Activated T-cell treated with anti-CD3 and anti-CD28 coated beads, Interleukin-2, amount 50 U/mL, for 4 hours (primary cell): ENCODE data around the gene ITGB5. TPM values are rescaled to one million over a fixed set of nuclear protein-coding genes. Genes with fewer than 3 reads are reported as not detected.

Experiments
- ATAC-seq, 2 donors: fragments of 200-7000 bp; cut with Tn5 transposase; one replicate each; pipeline ENCODE4 v1.10.0; 2021
- DNase-seq: peaks from one replicate; pipeline ENCODE4 v3.0.0-alpha.2; 2020
- H3K27me3 Mint-ChIP-seq: one replicate; pipeline ENCODE4 v1.8.0; 2021; ENCODE audit warnings: low read depth, mixed read lengths
- H3K36me3 Mint-ChIP-seq: one replicate; pipeline ENCODE4 v1.8.0; 2022; ENCODE audit warnings: mixed read lengths; ENCODE audit not compliant: insufficient read depth
- H3K4me1 Mint-ChIP-seq: one replicate; pipeline ENCODE4 v1.8.0; 2021; ENCODE audit warnings: low read depth, mixed read lengths
- H3K4me3 Mint-ChIP-seq: one replicate; pipeline ENCODE4 v1.8.0; 2021; ENCODE audit warnings: mild to moderate bottlenecking, moderate library complexity, mixed read lengths
- H3K9me3 Mint-ChIP-seq: one replicate; pipeline ENCODE4 v1.8.0; 2021; ENCODE audit warnings: mixed read lengths
- total RNA-seq, 3 donors: library from RNA; stranded (reverse); gene quantifications; one replicate each; pipeline ENCODE4 v1.2.1, GENCODE V29; 2021

ITGB5 gene
- total RNA-seq, 3 donors from 2014 or later: 0.71 to 0.87 (median 0.71) TPM

GRCh38 chr3:124768812-124769211 lies 118.4 kb downstream of the ITGB5 start:
- no peaks in the 10 kb centered on the region for H3K36me3 Mint-ChIP-seq
- DNase-seq (no peak), ATAC-seq (peak in 1 of 2 donors; percentile 47)

DNA sequence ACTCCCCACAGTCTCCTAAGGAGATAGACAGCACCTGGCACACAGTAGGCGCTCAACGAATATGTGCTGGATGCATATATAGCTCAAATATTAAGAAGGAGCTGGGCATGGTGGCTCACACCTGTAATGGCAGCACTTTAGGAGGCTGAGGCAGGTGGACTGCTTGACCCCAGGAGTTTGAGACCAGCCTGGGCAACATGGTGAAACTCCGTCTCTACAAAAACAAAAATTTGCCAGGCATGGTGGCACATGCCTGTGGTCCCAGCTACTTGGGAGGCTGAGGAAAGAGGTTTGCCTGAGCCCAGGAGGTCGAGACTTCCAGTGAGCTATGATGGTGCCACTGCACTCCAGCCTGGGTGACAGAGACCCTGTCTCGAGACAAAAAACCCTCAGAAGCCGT lies 119.5 kb downstream of the ITGB5 start:
- ATAC-seq (no peak), DNase-seq (no peak)
- peaks cover 9% of the 10 kb centered on the region for H3K27me3 Mint-ChIP-seq
- no peaks in the 10 kb centered on the region for H3K4me1 Mint-ChIP-seq
- H3K9me3 Mint-ChIP-seq: no peaks in the 10 kb centered on the region
- no peak overlapping the region for H3K4me3 Mint-ChIP-seq
- H3K36me3 Mint-ChIP-seq: no peaks in the 10 kb centered on the region

More at GRCh38 chr3:124768812-124769211, 118.4 kb downstream of the ITGB5 start:
- peaks cover 11% of the 10 kb centered on the region for H3K27me3 Mint-ChIP-seq
- no peaks in the 10 kb centered on the region for H3K9me3 Mint-ChIP-seq
- H3K4me3 Mint-ChIP-seq: no peak overlapping the region
- H3K4me1 Mint-ChIP-seq: no peaks in the 10 kb centered on the region

- Mint-ChIP-seq H3K36me3 (no peaks in the 10 kb centered on the region), H3K4me1 (no peaks in the 10 kb centered on the region), H3K27me3 (peaks cover 6% of the 10 kb centered on the region), H3K9me3 (no peaks in the 10 kb centered on the region), H3K4me3 (no peak overlapping the region)
- DNase-seq (no peak), ATAC-seq (no peak)
These were observed 119.9 kb downstream of the ITGB5 start for GRCh38 chr3:124767264-124767663.

- Mint-ChIP-seq H3K4me3 (no peak overlapping the region), H3K4me1 (peaks cover 2% of the 10 kb centered on the region), H3K36me3 (no peaks in the 10 kb centered on the region), H3K27me3 (no peaks in the 10 kb centered on the region), H3K9me3 (no peaks in the 10 kb centered on the region)
- ATAC-seq (no peak), DNase-seq (no peak)
These were observed 120.8 kb downstream of the ITGB5 start for GRCh38 chr3:124766113-124767095.

DNA sequence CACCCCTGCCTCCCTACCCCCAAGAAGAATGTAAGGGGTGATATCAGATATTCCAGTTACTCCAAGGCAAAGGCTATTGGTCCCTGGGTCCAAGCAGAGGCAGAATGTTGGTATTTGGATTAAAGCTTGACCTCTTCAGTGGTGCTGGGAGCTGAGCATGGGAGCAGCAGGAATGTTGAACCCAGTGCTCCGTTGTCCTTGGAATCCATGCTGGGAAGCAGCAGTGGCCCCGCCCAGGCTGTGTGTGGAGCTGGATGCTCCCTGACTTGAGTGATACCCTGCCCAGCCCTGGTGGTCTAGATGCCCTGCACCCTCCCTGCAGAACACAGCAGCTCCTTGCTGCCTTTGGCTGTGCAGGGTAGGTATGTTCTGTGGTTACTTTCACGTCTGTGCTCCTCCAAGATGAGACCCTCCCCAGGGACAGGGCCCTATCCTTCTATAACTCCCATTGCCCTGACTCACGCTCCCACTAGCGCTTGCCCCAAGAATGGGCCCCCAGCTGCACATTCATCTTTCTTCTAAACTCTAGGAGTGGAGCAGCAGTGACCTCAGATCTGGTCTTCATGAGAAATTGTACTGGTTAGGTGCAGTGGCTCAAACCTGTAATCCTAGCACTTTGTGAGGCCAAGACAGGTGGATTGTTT lies 121.8 kb downstream of the ITGB5 start:
- Mint-ChIP-seq H3K9me3 (no peaks in the 10 kb centered on the region), H3K4me1 (peaks cover 5% of the 10 kb centered on the region), H3K36me3 (no peaks in the 10 kb centered on the region), H3K4me3 (no peak overlapping the region), H3K27me3 (no peaks in the 10 kb centered on the region)
- DNase-seq (no peak), ATAC-seq (no peak)

DNA sequence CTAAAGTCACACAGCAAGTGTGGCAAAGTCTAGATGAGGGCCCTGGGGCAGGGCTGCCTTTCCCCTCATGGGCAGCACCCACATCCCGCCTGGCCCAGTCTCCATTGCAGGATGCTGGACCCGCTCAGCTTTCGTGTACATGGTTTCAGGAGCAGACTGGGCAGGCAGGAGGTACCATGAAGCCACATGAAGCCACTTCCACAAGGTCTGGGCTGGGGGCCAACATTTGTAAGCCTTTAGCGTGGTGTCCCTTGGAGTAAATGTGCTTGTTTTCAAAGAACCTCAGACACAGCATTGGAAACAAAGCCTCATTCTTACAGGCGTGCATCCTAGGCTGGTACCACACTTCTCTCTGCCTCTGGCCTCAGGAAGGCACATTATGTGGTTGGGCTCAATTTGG lies 122.4 kb downstream of the ITGB5 start:
- Mint-ChIP-seq H3K4me3 (no peak overlapping the region), H3K27me3 (no peaks in the 10 kb centered on the region), H3K36me3 (no peaks in the 10 kb centered on the region), H3K9me3 (no peaks in the 10 kb centered on the region), H3K4me1 (peaks cover 5% of the 10 kb centered on the region)
- ATAC-seq (no peak), DNase-seq (no peak)

GRCh38 chr3:124763644-124764358 lies 123.4 kb downstream of the ITGB5 start:
- H3K4me3 Mint-ChIP-seq: no peak overlapping the region
- no peak for ATAC-seq
- H3K9me3 Mint-ChIP-seq: no peaks in the 10 kb centered on the region
- no peaks in the 10 kb centered on the region for H3K36me3 Mint-ChIP-seq
- DNase-seq: no peak
- no peaks in the 10 kb centered on the region for H3K27me3 Mint-ChIP-seq
- peaks cover 5% of the 10 kb centered on the region for H3K4me1 Mint-ChIP-seq

DNA sequence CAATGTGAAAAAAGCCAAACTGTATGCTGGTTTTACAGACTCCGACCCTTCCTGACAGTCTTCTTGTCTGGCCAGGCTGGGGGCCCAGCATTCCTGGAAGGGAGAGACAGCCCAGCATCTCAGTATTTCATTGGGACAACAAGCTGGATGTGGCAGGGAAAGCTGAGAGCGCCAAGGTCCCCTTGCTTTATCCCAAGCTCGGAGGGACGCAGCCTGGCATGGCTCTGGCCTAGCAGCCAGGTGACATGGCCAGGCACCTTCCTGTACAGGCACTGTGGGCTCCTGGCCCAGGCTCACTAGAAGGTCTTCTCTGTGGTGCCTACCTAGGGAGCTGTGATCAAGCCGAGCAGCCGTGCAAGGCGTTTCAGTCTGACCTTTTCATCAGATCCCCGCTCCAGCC lies 124.0 kb downstream of the ITGB5 start:
- no peaks in the 10 kb centered on the region for H3K27me3 Mint-ChIP-seq
- no peak for ATAC-seq

DNA sequence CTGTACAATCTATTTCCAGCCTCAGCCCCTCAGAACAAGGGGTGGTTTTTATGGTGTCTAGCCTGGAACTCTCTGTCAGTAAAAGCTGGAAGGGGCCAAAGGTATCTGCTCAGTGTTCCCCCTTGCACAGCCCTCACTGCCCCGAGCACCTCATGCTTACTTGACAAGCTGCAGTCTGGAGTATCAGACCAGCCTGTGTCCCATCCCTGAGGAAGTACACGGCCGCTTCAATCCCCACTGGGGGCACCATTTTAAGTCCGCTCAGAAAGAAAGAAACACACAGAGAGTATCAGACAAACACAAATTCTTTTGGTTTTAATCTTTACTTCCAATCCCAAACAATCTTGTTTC lies 124.5 kb downstream of the ITGB5 start:
- Mint-ChIP-seq H3K36me3 (no peaks in the 10 kb centered on the region), H3K9me3 (no peaks in the 10 kb centered on the region), H3K27me3 (no peaks in the 10 kb centered on the region), H3K4me1 (peaks cover 5% of the 10 kb centered on the region), H3K4me3 (no peak overlapping the region)
- DNase-seq (no peak), ATAC-seq (no peak)

More for the DNA sequence above, 124.0 kb downstream of the ITGB5 start:
- H3K9me3 Mint-ChIP-seq: no peaks in the 10 kb centered on the region
- peaks cover 5% of the 10 kb centered on the region for H3K4me1 Mint-ChIP-seq
- no peaks in the 10 kb centered on the region for H3K36me3 Mint-ChIP-seq
- DNase-seq: no peak
- H3K4me3 Mint-ChIP-seq: no peak overlapping the region

DNA sequence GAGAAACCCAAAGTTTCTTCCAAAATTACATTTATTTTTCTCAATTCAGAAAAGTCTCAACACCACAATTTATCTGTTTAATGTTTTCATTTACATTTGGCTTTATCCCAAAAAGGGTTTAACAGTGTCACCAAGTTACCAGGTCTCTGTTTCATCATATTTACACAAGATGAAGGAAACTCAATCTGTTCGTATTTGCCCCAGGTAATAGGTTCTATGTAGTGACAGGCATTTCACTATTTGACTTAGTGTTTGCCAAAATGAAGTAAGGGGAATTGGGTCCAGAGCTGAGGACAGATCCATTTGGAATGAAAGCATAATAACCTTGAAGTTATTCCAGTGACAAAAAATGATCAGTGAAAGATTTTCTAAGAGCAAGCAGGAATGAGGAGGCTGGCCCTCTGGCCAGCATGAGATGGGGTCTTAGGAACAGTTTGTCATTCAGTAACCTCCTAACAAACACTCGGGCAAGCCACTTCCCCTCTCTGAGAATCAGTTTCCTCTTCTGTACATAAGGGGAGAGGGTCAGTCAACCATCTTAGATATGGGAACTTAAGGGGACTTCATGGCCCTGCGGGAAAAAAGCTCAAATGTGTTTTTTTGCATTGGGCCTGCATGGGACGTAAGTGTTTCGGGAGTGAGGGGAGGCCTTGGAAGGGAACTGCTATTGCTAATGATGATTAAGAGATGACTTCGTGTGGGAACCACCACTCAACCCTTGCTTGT lies 125.1 kb downstream of the ITGB5 start:
- no peaks in the 10 kb centered on the region for H3K27me3 Mint-ChIP-seq
- H3K9me3 Mint-ChIP-seq: no peaks in the 10 kb centered on the region
- ATAC-seq (no peak), DNase-seq (no peak)
- H3K4me3 Mint-ChIP-seq: no peak overlapping the region
- peaks cover 5% of the 10 kb centered on the region for H3K4me1 Mint-ChIP-seq
- H3K36me3 Mint-ChIP-seq: no peaks in the 10 kb centered on the region

- Mint-ChIP-seq H3K36me3 (no peaks in the 10 kb centered on the region), H3K27me3 (no peaks in the 10 kb centered on the region), H3K4me3 (peak overlapping the region; percentile 59), H3K4me1 (peaks cover 5% of the 10 kb centered on the region), H3K9me3 (no peaks in the 10 kb centered on the region)
- peak; percentile 77 for DNase-seq
- peak; percentile 63 to 83 for ATAC-seq
These were observed 125.8 kb downstream of the ITGB5 start for GRCh38 chr3:124761250-124761796.

DNA sequence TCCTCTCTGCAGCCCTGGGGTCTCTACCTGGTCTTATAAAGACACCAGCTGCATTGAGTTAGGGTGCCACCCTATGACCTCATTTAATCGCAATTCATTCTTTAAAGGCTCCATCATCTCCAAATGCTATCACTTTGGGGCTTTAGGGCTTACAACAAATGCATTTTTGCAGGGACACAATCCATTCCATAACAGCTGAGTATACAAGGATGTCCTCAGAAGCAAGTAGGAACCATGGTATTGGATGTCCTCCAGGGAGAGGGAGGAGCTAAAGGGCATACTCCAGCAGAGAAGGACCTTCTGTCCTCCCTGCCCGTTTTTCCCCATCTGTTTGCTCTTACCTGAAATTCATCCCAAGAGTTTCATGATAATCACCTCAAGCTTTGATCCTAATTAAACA lies 126.6 kb downstream of the ITGB5 start:
- Mint-ChIP-seq H3K36me3 (no peaks in the 10 kb centered on the region), H3K27me3 (no peaks in the 10 kb centered on the region), H3K4me1 (peaks cover 5% of the 10 kb centered on the region), H3K9me3 (no peaks in the 10 kb centered on the region), H3K4me3 (no peak overlapping the region)
- DNase-seq (no peak), ATAC-seq (no peak)

DNA sequence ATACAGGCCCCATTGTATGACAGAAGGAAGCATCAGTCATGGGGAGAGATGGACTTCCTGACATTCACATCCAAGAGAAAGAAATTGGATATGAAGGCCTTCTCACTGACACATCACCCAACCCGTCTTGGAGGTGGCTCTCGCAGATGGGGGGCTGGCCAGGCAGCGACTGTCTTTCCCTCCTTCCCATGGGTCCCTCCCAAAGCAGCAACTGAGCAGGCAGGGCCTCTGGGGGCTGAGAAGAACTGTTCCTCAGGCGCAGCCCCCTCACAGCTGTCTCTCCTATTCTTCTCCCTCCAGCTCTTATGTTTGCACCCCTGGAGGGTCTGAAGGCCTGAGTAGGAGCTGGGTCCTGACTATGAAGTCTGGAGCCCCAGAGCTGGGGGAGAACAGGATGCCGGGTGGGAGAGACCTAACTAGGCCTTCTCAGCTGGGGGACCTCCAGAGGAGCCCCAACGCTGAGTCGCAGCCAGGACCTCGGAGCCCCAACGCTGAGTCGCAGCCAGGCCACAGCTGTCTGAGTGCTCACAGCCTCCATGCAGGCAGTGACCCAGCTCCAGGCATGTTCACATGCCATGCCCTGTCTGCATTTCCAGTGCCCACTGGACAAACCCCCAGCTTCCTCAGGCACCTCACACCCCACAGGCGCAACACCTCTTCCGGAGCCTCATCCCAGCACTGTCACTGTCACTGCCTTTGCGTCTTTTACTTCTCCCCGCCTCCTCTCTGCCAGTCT lies 127.3 kb downstream of the ITGB5 start:
- no peak for ATAC-seq
- peaks cover 5% of the 10 kb centered on the region for H3K4me1 Mint-ChIP-seq
- no peaks in the 10 kb centered on the region for H3K27me3 Mint-ChIP-seq

More for the DNA sequence above, 127.3 kb downstream of the ITGB5 start:
- H3K4me3 Mint-ChIP-seq: no peak overlapping the region
- no peaks in the 10 kb centered on the region for H3K9me3 Mint-ChIP-seq
- no peaks in the 10 kb centered on the region for H3K36me3 Mint-ChIP-seq
- no peak for DNase-seq
